ENCODE measurements around the gene MED12L. TPM values are rescaled to one million over a fixed set of nuclear protein-coding genes. Genes with fewer than 3 reads are reported as not detected.

Gene MED12L
- total RNA-seq, 1 donor from 2014 or later, result 1.3 TPM

DNA sequence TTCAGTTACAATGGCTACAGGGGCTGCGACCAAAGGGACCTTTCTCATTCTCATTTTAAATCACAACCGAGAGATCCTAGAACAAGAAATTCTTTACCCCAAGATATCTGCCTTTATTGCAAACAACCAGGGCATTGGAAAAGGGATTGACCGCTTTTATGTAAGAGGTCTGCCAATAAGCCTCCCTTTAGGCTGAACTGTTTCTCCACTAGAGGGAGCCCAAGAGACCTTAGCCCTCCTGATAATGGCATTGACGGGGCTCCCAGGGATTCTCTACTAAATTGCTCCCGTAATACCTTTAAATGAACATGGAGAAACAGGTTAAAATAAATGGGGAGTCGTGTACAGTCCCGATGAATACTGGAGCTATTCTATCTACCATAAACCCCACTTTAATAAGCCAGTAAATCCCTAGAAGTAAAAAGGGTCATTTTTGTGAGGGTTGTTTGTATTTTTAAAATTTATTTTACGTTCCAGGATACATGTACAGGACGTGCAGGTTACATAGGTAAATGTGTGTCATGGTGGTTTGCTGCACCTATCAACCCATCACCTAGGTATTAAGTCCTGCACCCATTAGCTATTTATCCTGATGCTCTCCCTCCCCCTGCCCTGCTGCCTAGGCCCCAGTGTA is 382.9 kb downstream of the MED12L start:
- Histone ChIP-seq H3K27me3 (ENCODE audit: control insufficient read depth, insufficient read depth, low read length) (no peaks in the 10 kb centered on the region), H3K36me3 (ENCODE audit: control insufficient read depth, insufficient read depth, low read length) (no peaks in the 10 kb centered on the region), H3K4me3 (ENCODE audit: low read depth, low read length) (no peak overlapping the region)
- no peak for DNase-seq (ENCODE audit: low read depth)
- TF ChIP-seq, protein P1, sequence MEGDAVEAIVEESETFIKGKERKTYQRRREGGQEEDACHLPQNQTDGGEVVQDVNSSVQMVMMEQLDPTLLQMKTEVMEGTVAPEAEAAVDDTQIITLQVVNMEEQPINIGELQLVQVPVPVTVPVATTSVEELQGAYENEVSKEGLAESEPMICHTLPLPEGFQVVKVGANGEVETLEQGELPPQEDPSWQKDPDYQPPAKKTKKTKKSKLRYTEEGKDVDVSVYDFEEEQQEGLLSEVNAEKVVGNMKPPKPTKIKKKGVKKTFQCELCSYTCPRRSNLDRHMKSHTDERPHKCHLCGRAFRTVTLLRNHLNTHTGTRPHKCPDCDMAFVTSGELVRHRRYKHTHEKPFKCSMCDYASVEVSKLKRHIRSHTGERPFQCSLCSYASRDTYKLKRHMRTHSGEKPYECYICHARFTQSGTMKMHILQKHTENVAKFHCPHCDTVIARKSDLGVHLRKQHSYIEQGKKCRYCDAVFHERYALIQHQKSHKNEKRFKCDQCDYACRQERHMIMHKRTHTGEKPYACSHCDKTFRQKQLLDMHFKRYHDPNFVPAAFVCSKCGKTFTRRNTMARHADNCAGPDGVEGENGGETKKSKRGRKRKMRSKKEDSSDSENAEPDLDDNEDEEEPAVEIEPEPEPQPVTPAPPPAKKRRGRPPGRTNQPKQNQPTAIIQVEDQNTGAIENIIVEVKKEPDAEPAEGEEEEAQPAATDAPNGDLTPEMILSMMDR (IDR thresholded peaks at IDR 0.05; ENCODE audit: insufficient read depth, low read length, poor library complexity, severe bottlenecking), result peak; percentile 90

DNA sequence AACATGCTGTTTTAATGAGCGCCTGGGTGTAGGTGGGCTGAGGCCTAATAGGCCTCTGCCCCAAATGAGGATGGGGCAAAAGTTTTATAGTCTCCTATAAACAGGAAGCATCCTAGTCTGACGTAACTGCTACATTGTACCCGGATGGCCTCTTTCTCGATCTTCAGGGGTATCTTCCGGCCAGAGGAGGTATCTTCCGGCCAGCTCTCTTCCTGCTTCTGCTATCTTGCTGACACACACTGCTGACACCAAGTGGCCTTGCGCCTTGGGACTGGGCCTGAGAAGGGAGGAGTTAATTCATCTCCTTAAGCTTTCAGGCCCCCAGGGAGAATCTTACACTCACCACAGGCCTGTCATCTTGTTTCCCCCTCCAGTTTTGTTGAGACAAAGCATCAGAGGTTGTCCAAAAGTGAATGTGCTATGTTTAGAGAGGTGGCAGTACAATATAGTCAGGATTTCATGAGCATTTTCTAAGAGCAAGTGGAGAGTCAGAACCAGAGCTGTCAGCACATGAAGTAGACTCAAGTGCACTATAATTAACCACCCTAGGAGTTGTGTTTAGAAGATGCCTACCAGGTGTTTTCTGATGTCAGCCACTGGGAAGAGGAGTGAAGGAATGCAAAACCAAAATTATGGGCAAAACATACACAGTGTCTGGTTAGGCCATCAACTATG is 391.0 kb downstream of the MED12L start:
- H3K27me3 ChIP-seq (ENCODE audit: control insufficient read depth, insufficient read depth, low read length), result no peaks in the 10 kb centered on the region
- TF ChIP-seq, protein P1 (IDR thresholded peaks at IDR 0.05; ENCODE audit: insufficient read depth, low read length, poor library complexity, severe bottlenecking), result no peak
- no peak for DNase-seq (ENCODE audit: low read depth)
- H3K36me3 ChIP-seq (ENCODE audit: control insufficient read depth, insufficient read depth, low read length), result no peaks in the 10 kb centered on the region
- no peak overlapping the region for H3K4me3 ChIP-seq (ENCODE audit: low read depth, low read length)

DNA sequence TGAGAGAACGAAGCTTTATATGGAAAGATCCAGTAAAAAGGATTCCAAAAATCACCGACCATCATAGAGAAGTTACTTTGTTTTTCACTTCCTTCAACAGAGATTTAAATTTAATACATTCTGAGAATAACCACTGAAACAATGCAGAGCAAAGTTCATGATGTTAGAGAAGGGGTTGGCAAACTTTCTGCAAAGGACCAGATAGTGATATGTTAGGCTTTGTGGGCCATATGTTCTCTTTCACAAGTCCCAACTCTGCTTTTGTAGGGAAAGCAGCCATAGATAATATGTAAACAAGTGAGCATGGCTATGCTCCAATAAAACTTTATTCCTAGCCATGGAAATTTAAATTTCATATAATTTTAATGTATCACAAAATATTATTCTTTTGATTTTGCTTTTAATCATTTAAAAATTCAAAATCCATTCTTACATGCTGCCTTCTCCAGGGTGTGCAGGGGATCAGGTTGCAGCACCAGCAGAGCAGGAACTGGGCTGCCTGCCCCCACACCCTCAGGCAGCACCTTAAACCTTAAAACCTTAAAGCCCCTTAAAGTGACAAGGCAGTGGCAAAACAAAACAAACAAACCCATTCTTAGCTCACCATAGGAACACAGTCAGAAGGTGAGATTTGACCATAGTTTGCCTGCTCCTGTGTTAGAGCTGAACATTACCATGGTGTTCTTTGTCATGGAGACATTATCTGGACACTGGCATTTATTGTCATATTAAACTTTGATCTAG is 392.3 kb downstream of the MED12L start:
- H3K27me3 ChIP-seq (ENCODE audit: control insufficient read depth, insufficient read depth, low read length), result no peaks in the 10 kb centered on the region
- DNase-seq (ENCODE audit: low read depth), result no peak
- TF ChIP-seq, protein P1 (IDR thresholded peaks at IDR 0.05; ENCODE audit: insufficient read depth, low read length, poor library complexity, severe bottlenecking), result no peak
- H3K36me3 ChIP-seq (ENCODE audit: control insufficient read depth, insufficient read depth, low read length), result no peaks in the 10 kb centered on the region
- no peak overlapping the region for H3K4me3 ChIP-seq (ENCODE audit: low read depth, low read length)

DNA sequence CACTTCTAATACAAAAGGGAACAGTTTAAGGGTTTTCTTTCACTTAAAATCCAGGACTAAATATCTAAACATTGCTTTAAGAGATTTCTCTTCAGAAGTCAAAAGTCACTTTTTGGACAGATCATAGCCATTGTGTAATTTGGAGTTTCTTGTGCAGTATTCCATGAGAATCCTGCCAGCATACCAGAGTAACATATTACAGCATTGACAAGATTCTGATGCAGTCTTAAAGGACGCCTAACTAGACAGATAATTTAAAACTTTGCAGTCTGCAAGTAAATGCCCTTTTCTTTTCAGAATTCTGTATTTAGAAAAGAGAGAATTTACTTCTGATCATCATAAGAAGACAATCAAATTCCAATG is 392.9 kb downstream of the MED12L start:
- no peak for DNase-seq (ENCODE audit: low read depth)
- no peaks in the 10 kb centered on the region for H3K27me3 ChIP-seq (ENCODE audit: control insufficient read depth, insufficient read depth, low read length)
- no peak overlapping the region for H3K4me3 ChIP-seq (ENCODE audit: low read depth, low read length)
- TF ChIP-seq, protein P1 (IDR thresholded peaks at IDR 0.05; ENCODE audit: insufficient read depth, low read length, poor library complexity, severe bottlenecking), result no peak
- no peaks in the 10 kb centered on the region for H3K36me3 ChIP-seq (ENCODE audit: control insufficient read depth, insufficient read depth, low read length)

DNA sequence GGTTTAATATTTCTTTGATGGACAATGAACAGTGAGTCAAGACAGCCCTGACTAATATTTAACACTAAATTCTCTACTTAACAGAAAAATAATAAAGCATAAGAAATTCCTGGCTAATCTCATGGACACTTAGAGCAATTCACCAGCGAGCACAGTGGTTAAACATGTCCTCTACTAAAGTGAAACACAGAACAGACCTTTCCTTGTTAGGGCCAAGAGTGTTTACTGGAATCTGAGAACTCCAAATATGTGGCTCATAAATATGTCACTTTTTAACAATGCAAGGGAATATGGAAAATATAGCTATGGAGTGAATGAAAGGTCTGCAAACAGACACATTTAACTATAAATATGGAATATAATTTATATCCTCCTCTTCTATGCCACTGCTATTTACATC is 394.0 kb downstream of the MED12L start:
- TF ChIP-seq, protein P1 (IDR thresholded peaks at IDR 0.05; ENCODE audit: insufficient read depth, low read length, poor library complexity, severe bottlenecking), result no peak
- no peaks in the 10 kb centered on the region for H3K27me3 ChIP-seq (ENCODE audit: control insufficient read depth, insufficient read depth, low read length)
- H3K4me3 ChIP-seq (ENCODE audit: low read depth, low read length), result no peak overlapping the region
- no peak for DNase-seq (ENCODE audit: low read depth)
- no peaks in the 10 kb centered on the region for H3K36me3 ChIP-seq (ENCODE audit: control insufficient read depth, insufficient read depth, low read length)

Measured in kidney epithelial cell (primary cell).